ENCODE measurements around the gene GNG12.

GNG12 gene

DNA sequence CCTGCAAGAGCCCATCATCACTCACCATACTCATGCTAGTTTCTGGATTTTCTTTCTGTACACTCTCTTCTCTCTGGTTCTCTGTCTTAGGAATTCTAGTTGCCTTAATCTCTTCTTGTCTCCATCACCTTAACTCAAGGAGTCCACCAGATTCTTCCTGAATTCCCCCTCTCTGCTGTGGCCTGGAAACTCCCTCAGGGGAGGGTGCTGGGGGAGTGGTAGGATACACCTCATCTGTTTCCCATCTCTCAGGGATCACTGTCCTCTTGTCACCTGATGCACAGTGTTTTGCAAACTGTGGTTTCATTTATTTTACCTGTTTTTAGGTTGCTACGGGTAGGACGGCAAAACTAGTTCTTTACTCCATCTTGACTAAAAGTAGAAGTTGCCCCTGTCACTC is 6.6 kb upstream of the GNG12 start:
- no peak for DNase-seq

GRCh38 chr1:67838180-67838910 is 5.1 kb upstream of the GNG12 start:
- DNase-seq: no peak

GRCh38 chr1:67836769-67837168 is 3.5 kb upstream of the GNG12 start:
- no peak for DNase-seq

GRCh38 chr1:67835663-67836452 is 2.6 kb upstream of the GNG12 start:
- no peak for DNase-seq

DNA sequence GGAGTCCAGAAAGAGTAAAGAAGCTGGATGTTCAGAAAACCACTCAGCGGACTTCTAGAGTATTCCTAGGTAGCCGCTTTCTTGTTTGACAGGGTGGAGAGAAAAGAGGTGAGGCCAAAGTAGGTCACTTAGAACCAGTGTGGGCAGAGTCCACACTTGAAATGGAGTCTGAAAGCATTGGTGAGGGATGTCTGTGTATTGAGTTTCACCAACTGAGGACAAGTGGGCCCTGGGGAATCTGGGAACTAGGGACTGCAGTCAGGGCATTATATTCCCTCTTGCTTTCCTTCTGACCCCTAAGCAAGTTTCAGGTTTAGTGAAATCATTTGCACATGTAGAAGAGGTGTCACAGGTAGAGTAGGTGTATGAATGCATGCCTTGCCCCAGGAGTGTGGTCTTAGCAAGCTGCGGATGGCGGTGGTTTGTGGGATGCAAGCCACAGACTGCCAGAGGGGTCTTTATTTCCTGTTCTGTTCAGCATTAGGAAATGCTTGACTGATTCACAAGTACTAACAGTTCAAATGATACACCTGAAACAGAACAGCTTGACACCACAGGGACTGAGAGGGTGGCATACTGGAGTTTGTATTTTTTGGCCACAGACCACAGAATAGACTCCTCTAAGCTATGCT is 1.1 kb upstream of the GNG12 start:
- DNase-seq: no peak

DNA sequence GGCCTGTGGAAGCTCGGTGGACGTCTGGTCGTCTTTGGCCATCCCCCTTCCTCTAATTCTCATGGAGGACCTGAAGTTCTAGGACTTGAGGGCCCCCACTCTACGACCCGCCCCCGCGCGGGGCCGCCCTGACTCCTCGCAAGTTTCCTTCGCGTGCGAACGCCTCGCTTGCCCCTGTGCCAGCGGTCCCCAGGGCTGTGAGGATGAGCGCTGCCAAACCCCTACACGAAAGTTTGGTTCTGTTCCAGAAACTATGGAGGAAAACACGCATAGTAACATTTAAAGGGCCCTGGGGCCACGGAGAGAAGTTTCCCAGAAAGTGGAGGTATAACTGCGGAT is 304 bp upstream of the GNG12 start:
- no peak for DNase-seq

DNA sequence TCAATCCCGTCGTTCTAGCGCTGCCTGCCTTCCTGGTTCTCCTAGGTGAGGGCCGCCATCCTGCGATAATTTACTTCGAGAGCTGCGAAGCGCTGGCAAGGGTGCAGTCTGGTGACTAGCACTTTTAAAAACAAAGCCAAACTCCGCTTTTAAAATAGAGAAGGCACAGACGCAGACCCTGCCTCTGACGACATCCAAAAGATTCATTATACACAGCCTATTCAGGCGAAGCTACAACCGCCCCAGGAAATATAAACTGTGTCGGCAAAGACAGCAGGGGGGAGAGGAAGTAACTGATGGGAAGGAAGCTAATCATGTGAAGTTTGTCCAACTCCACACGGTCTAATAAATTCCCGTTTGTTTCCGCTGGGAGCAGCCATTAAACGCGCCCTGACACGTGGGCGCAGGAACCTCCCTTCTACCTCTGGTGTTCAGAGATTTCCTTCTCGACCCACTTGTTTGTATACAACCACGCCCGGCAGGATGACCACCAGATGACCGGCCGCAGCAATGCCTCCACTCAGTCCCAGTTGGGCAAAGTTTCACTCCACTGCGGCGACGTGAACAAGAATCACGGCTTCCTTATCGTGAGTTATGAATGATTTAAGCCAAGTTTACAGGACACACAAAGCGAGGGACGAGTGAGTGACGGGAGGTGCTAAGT is 1.3 kb downstream of the GNG12 start:
- no peak for DNase-seq

GRCh38 chr1:67830928-67831830 is 2.1 kb downstream of the GNG12 start:
- DNase-seq: no peak

DNA sequence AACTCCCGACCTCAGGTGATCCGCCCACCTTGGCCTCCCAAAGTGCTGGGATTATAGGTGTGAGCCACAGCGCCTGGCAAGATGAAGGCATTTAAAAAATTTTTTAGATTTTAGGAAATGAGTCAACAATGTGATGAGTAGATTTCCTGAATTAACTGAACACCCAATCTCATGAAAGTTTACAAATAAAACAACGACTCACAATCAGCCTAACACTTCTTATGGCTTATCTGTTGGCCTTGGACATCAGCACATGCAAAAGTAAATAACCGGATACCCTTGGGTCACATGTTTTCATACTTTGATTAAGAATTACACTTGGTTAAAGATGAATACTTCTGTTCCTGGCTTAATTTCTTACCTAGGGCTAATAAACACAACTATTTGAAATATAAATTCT is 3.0 kb downstream of the GNG12 start:
- DNase-seq: no peak

GRCh38 chr1:67827688-67828087 is 5.6 kb downstream of the GNG12 start:
- no peak for DNase-seq

DNA sequence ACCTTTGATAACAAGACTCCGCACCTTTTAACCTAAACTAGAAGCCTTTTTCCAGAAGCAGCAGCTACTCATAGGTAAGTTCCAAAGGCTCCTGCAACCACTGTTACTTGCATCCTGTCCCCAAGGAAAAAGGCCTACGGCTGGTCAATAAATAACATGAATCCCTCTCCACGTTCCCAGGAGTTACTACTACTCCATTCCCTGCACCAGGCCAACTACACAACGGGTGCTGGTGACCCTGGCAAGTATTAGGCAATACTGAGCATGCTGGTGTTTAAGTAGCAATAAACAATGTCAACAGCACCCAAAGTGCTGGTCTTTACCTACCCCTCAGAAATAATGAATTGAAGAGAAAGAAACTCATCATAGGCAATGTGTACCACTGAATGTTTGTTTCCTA is 7.7 kb downstream of the GNG12 start:
- DNase-seq: no peak

DNA sequence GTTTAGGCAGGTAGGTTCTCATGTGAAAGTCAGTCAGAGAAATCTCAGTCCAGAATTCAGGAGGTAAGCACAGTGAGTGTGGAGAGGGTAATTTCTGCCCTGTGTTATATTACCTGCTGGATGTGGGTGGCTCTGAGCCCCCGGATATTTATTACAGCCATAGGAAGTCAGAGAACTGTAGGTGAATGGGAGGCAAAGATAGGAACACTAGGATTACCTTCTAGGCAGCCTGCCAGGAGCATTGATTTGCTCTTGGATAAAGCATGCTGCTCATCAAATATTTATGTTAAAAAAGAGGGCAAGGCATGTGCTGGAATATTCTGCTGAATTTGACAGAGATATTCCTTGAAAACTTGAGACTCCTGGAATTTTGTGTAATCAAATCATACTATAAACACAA is 8.5 kb downstream of the GNG12 start:
- DNase-seq: no peak

GRCh38 chr1:67823615-67824014 is 9.7 kb downstream of the GNG12 start:
- DNase-seq: no peak

DNA sequence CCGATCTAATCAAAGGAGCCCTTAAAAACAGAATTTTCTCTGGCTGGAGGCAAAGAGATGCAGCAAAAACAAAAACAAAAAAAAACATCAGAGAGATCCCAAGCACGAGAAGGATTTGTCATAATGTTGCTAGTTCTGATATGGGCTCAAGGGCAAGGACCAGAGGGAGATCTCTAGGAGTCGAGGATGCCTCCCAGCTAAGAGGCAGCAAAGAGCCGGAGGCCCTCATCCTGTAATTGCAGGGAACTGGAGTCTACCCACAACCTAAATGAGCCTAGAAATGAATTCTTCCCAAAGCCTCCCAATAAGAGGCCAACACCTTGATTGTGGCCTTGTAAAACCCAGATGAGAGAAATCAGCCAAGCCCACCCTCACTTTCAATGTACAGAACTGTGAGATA is 12.0 kb downstream of the GNG12 start:
- no peak for DNase-seq

- no peak for DNase-seq
Measured at GRCh38 chr1:67818725-67819301, 14.5 kb downstream of the GNG12 start.

DNA sequence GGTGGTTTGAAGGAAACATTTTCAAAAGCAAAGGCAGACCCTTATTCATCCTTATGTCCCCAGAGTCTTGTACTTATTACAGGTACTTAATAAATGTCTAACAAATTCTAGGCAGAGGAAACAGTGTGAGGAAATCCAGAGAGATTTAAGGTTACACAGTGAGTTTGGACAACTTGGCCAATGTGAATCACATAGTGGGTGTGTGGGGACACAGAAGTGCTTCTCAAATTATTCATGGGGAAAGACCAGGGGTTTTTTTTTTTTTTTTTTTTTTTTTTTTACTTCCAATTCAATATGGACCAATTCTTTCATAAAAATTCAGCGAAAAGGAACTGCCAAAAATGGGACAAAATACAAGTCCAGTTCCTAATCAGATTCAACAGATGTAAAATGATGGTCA is 15.1 kb downstream of the GNG12 start:
- DNase-seq: no peak

- no peak for DNase-seq
Measured at GRCh38 chr1:67817319-67817718, 15.9 kb downstream of the GNG12 start.

- DNase-seq: no peak
Measured at GRCh38 chr1:67816506-67816905, 16.8 kb downstream of the GNG12 start.

DNA sequence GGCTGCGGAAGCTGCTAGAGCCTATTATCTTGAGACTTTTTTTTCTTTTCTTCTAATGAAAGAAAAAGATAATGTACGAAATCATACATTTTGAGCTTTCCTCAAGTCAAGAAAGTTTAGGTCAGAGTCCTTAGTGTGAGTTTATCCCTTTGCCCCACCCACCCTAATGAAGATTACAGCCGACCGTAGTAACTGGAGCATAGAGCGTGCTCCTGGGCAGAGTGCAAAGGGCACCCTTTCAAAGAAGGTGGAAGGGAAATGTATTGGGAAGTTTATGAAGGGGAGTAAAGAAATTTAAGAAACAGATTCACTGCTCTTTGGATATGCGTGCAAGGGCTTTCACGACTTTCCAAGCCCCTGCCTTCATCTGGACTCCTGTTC is 17.2 kb downstream of the GNG12 start:
- DNase-seq: no peak

GRCh38 chr1:67815303-67816094 is 17.8 kb downstream of the GNG12 start:
- DNase-seq: no peak

DNA sequence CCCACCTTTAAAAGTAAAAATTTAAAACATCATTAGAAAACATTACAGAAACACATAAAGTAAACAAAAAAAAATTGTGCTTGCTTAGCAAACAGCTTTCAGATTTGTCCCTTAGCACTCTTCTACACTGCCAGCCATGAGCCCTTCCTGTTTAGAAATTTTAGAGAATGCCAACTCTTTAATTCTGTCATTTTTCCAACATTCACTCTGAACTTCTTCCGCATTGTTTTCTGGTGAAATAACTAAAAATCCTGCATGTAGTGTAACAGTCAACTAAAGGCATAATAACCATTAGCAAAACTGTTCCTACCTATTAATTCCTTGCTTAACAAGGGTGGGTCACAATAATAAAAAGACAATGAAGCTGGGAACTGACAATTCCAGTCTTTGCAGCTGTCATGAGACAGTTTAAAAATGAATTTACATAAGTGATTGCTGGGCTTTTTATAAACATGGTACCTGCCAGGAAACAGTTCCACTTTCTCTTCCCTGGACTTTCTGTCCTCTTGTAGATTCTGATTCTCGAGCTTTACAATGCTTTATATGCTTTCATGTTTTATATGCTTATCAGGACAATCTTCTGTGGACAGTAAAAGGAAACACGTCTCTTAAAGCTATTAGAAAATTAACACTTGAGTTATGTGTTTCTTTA is 19.0 kb downstream of the GNG12 start:
- no peak for DNase-seq
